Fibroblast of skin of left quadriceps (primary cell): Measurements from ENCODE around the gene FAM193B.

Source experiments
- DNase-seq, 2 experiments: peaks; one replicate each; pipeline ENCODE4 v3.0.0-alpha.2; 2013; ENCODE audit warnings: low read depth in 2 of 2

The FAM193B gene

GRCh38 chr5:177500685-177501522, 53.5 kb downstream of the FAM193B start:
- DNase-seq, result peak in 1 of 2 experiments; percentile 62

- DNase-seq, result no peak
These were observed 54.5 kb downstream of the FAM193B start for GRCh38 chr5:177499842-177500241.

- DNase-seq, result no peak
These were observed 56.2 kb downstream of the FAM193B start for GRCh38 chr5:177498013-177498787.

- DNase-seq, result peak; percentile 95
These were observed 56.9 kb downstream of the FAM193B start, which contains the start of gene PDLIM7 for GRCh38 chr5:177497292-177498012. PDLIM7 (minus strand) TSS chr5:177497604; CDS start chr5:177496512, 1,092 bp downstream.

- peak; percentile 91 to 93 for DNase-seq
These were observed 57.6 kb downstream of the FAM193B start for GRCh38 chr5:177496727-177497291.

- DNase-seq, result no peak
These were observed 58.2 kb downstream of the FAM193B start for GRCh38 chr5:177496070-177496726.

- peak; percentile 68 to 77 for DNase-seq
These were observed 58.9 kb downstream of the FAM193B start for GRCh38 chr5:177495243-177496060.

DNA sequence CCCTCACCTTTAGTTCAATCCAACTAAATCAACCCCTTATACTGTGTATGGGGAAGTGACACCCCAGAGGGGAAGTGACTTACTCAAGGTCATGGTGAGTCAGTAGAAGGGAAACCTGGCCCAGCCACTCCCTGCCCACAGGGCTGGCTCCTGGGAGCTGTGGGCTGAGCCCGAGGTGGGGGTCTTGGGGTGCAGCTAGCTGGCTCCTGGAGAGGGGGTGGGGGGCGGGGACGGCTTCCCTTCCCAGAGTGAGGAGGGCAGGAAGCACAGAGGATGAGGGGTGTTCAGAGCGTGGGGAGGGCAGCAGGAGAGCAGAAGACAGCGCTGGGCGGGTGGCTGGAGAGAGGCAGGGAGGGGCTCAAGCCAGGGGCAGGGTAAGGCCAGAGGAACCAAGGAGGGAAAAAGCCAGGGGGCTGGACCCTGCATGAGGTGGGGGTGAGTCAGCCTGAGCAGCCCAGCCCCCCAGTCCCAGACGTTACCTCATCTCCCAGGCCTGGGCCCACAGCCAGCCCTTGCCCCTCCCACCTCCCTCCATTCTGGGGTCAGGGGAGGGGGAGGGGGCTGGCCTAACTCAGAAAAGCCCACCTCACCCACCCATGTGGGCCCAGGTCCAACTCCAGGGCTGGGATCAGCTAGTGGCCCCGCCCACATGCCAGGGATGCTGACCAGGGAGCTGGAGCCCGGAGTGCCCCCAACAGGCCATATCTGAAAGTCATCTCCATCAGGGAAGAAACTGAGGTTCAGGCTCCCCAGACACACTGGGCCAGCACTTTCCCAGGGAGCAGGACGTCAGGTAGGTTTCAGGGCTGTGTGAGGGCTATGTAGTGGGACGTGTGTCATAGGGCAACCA, 59.8 kb downstream of the FAM193B start:
- peak; percentile 72 to 78 for DNase-seq

- DNase-seq, result no peak
These were observed 60.5 kb downstream of the FAM193B start for GRCh38 chr5:177493795-177494345.

DNA sequence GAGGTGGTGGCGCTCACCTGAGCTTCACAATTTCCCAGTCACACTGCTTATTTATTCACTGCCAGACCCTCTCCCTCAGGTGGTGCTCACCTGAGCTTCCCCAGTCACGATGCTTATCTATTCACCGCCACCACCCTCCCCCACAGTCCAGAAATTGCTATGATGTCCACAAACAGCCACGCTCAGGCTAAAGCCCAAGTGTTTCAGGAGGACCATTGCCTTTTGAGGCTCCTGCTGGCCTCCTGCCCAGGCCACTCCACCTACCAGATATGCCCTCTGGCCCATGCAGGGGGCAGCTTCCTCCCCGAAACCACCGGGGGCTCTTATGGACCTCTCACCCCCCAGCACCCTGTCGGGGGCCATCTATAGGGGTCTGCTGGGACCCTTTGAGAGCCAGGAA, 61.5 kb downstream of the FAM193B start:
- no peak for DNase-seq

GRCh38 chr5:177491983-177492746, 62.2 kb downstream of the FAM193B start:
- no peak for DNase-seq

GRCh38 chr5:177491429-177491945, 62.9 kb downstream of the FAM193B start:
- no peak for DNase-seq

DNA sequence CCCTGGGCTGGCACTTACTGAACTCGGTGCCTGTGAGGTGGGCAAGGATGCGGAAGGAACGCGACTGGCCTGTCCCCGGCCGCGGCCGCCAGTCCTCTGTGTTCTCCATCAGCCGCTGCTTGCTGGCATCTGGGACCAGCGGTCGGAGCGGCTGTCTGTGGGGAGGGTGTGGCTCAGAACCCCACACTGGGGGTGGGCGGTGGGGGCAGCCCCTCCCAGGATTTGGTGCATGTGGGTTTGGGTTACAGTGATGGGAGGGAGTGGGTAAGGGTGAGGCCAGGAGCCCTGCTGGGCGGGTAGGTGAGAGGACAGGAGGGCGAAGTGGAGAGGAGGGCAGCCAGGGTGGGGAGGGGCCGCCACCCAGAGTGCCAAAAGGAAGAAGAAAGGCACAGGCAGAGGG, 63.4 kb downstream of the FAM193B start:
- DNase-seq, result no peak

DNA sequence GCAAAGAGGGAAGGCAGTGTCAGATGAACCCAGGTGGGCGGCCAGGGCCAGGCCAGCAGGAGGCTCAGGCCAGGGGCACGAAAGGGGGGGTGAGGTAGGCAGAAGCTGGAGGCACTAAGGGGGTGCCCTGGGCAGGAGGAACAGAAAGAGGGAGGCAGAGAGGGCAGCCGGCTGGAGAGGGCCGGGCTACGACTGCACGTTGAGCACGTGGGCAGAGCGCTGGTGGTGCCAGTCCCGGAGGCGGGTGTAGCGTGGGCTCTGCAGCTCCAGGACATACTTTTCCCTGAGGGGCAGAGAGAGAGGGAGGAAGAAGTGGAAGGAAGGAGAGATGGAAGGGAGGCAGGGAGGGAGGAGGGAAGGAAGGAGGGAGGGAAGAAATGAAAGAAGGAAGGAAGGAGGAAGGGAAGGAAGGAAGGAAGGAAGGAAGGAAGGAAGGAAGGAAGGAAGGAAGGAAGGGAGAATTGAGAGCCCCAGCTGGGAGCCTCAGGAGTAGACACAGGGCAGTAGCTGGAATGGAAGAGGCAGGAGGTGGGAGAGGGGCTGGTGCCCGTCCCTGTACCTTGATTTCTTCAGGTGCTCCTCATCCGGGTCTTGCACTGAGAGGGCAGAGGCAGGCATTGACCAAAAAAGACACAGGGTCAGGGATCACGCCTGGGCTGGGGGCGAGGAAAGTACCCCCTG, 63.9 kb downstream of the FAM193B start:
- DNase-seq, result no peak

- DNase-seq, result no peak
These were observed 65.1 kb downstream of the FAM193B start for GRCh38 chr5:177489119-177489716.

GRCh38 chr5:177487975-177488374, 66.4 kb downstream of the FAM193B start:
- DNase-seq, result no peak

DNA sequence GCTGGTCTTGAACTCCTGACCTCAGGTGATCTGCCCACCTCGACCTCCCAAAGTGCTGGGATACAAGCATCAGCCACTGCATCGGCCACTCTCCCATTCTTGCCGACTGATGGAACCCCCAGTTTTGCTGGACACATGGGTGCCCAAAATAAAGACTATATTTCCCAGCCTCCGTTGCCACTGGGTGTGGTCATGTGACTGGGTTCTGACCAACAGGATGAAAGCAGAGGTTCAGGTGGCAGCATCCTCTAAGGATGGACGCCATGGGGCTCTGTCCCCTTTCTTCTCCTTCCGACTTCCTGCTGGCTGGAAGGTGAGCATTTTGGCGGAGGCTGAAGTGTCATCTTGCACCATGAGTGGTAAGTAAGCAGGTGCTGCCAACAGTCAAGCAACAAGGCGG, 67.2 kb downstream of the FAM193B start:
- no peak for DNase-seq
